Thyroid gland (tissue), 4 donors: ENCODE measurements around the gene ATG9B.

Source experiments
- POLR2A ChIP-seq, 2 donors: fragments of 450-650 bp; IDR thresholded peaks; one replicate each; pipeline ENCODE4 v1.6.1; 2017; ENCODE audit warnings: antibody characterized with exemption in 2 of 2, mild to moderate bottlenecking in 2 of 2, moderate library complexity in 1 of 2
- TF ChIP-seq, protein P1 (sequence below), 6 experiments: fragments of 200-600 bp in 3 of 6; fragments of 450-650 bp in 3 of 6; sonication (generic) in 3 of 6; IDR thresholded peaks; one replicate each; pipeline ENCODE4 v1.5.1; 2016 to 2019; ENCODE audit warnings: antibody characterized with exemption in 6 of 6, mild to moderate bottlenecking in 2 of 6, inconsistent platforms in 1 of 6, moderate library complexity in 1 of 6

DNA sequence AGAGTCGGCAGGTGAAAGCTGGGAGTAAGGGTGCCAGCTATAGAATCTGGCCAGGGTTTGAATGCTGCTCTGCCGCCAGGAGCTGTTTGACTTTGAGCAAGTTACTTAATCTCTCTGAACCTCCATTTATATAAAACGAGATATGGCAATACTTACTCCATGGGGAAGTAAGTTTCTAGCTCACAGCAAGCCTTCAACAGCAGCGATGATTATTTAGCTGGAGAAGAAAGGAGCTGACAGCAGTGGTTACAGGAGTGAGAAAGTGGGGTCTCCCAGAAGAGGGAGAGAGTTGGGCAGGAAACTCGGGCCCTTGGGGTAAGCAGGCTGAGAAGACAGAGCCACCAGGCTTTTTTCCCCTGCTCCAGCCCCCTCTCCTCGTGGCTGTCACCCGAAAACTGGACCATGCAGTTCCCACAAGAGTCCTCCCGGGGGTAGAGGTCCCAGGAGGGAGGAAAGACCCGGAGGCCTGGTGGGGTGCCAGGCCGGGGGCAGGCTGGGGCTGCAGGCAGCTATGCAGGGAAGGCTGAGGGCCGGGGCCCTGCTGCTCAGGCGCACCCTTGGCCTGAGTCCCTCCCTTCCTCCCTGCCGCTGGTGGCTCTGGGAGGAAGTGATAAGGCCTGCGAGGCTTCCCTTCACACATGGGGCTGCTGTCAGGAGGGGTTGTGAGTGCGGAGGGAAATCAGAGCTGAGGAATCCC lies 30.0 kb downstream of the ATG9B start:
- TF ChIP-seq, protein P1, sequence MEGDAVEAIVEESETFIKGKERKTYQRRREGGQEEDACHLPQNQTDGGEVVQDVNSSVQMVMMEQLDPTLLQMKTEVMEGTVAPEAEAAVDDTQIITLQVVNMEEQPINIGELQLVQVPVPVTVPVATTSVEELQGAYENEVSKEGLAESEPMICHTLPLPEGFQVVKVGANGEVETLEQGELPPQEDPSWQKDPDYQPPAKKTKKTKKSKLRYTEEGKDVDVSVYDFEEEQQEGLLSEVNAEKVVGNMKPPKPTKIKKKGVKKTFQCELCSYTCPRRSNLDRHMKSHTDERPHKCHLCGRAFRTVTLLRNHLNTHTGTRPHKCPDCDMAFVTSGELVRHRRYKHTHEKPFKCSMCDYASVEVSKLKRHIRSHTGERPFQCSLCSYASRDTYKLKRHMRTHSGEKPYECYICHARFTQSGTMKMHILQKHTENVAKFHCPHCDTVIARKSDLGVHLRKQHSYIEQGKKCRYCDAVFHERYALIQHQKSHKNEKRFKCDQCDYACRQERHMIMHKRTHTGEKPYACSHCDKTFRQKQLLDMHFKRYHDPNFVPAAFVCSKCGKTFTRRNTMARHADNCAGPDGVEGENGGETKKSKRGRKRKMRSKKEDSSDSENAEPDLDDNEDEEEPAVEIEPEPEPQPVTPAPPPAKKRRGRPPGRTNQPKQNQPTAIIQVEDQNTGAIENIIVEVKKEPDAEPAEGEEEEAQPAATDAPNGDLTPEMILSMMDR (IDR thresholded peaks at IDR 0.05), result no peak
- TF ChIP-seq POLR2A (IDR thresholded peaks at IDR 0.05), result no peak
